Natural killer cell (primary cell): ENCODE data around the gene MED27. TPM values are rescaled to one million over a fixed set of nuclear protein-coding genes. Genes with fewer than 3 reads are reported as not detected.
"Not testable (repeated sequence)": the region's sequence is repeated elsewhere in the genome, so short reads cannot be mapped to it uniquely, and the experiment has no call there.

ENCODE experiments used
- ATAC-seq, 3 donors: fragments of 150-1000 bp in 2 of 3; fragments of 200-7000 bp in 1 of 3; cut with Tn5 transposase; 1 replicate in 1 of 3; 2 replicates in 2 of 3; pipeline ENCODE4 v1.10.0; 2021; ENCODE audit warnings: mild to moderate bottlenecking in 2 of 3, moderate library complexity in 2 of 3
- DNase-seq, 2 donors: peaks; one replicate each; pipeline versions ENCODE4 v3.0.0 to v3.0.0-alpha.2; 2013 to 2021; ENCODE audit warnings: mixed read lengths in 1 of 2
- H3K27ac ChIP-seq: one replicate; pipeline ENCODE4 v1.5.1; 2013; ENCODE audit warnings: mild to moderate bottlenecking, low read length
- H3K27me3 ChIP-seq: one replicate; pipeline ENCODE4 v1.6.1; 2013; ENCODE audit warnings: low read length; ENCODE audit not compliant: control insufficient read depth, insufficient read depth
- H3K36me3 ChIP-seq: one replicate; pipeline ENCODE4 v1.6.1; 2013; ENCODE audit warnings: low read length; ENCODE audit not compliant: control insufficient read depth, insufficient read depth
- H3K4me1 ChIP-seq: one replicate; pipeline ENCODE4 v1.6.1; 2013; ENCODE audit warnings: low read length; ENCODE audit not compliant: control insufficient read depth, insufficient read depth
- H3K4me3 ChIP-seq: one replicate; pipeline ENCODE4 v1.5.1; 2013; ENCODE audit warnings: low read length
- H3K9me3 ChIP-seq: one replicate; pipeline ENCODE4 v1.6.1; 2013; ENCODE audit warnings: low read length; ENCODE audit not compliant: control insufficient read depth, insufficient read depth
- H3K27ac Mint-ChIP-seq, 2 donors: one replicate each; pipeline ENCODE4 v1.8.0; 2022; ENCODE audit warnings: mild to moderate bottlenecking in 2 of 2, mixed read lengths in 2 of 2, moderate library complexity in 1 of 2
- H3K27me3 Mint-ChIP-seq, 2 donors: one replicate each; pipeline ENCODE4 v1.8.0; 2022; ENCODE audit warnings: low read depth in 2 of 2, mixed read lengths in 2 of 2
- H3K36me3 Mint-ChIP-seq: one replicate; pipeline ENCODE4 v1.8.0; 2022; ENCODE audit warnings: mixed read lengths
- H3K4me1 Mint-ChIP-seq, 2 donors: one replicate each; pipeline ENCODE4 v1.8.0; 2022; ENCODE audit warnings: mixed read lengths in 2 of 2
- H3K4me3 Mint-ChIP-seq: one replicate; pipeline ENCODE4 v1.8.0; 2022; ENCODE audit warnings: mild to moderate bottlenecking, moderate library complexity, mixed read lengths
- H3K9me3 Mint-ChIP-seq, 2 donors: one replicate each; pipeline ENCODE4 v1.8.0; 2022; ENCODE audit warnings: mixed read lengths in 2 of 2
- WGBS: methylation state at CpG from one replicate; pipeline ENCODE4 v1.1.7; 2013; ENCODE audit warnings: missing lambda C conversion rate; ENCODE audit not compliant: insufficient coverage; 5-methylcytosine and 5-hydroxymethylcytosine counted together
- intact Hi-C: fragments of 100-400 bp; cut with micrococcal nuclease; formaldehyde crosslinking; loops from one replicate; pipeline ENCODE4 v1.14.2; 2022
- total RNA-seq, 4 donors: library from RNA; stranded (reverse); fragments of 120-200 nt in 1 of 4; gene quantifications; one replicate each; pipeline versions ENCODE4 v1.2.3 to v1.2.4, GENCODE V29; 2013 to 2022
- TF ChIP-seq, protein P1 (sequence below): fragments of 200-600 bp; IDR thresholded peaks from one replicate; pipeline ENCODE4 v1.8.0; 2022; ENCODE audit warnings: antibody characterized with exemption

MED27 gene
- total RNA-seq, 3 donors from 2014 or later (not counting 1 experiment from before 2014, with no cell fraction given): 24.4 to 27.3 (median 26.9) TPM

- Histone ChIP-seq H3K9me3 (no peaks in the 10 kb centered on the region), H3K27ac (no peak overlapping the region), H3K4me1 (no peaks in the 10 kb centered on the region), H3K36me3 (no peaks in the 10 kb centered on the region), H3K27me3 (no peaks in the 10 kb centered on the region), H3K4me3 (no peak overlapping the region)
- no peaks in the 10 kb centered on the region for H3K9me3 Mint-ChIP-seq
- 97% methylated on average over 3 of the region's 4 CpGs for WGBS
- no peaks in the 10 kb centered on the region for H3K27me3 Mint-ChIP-seq
- no peak overlapping the region for H3K27ac Mint-ChIP-seq
- peaks cover 0 to 6% of the 10 kb centered on the region in 2 donors for H3K4me1 Mint-ChIP-seq
- TF ChIP-seq, protein P1, sequence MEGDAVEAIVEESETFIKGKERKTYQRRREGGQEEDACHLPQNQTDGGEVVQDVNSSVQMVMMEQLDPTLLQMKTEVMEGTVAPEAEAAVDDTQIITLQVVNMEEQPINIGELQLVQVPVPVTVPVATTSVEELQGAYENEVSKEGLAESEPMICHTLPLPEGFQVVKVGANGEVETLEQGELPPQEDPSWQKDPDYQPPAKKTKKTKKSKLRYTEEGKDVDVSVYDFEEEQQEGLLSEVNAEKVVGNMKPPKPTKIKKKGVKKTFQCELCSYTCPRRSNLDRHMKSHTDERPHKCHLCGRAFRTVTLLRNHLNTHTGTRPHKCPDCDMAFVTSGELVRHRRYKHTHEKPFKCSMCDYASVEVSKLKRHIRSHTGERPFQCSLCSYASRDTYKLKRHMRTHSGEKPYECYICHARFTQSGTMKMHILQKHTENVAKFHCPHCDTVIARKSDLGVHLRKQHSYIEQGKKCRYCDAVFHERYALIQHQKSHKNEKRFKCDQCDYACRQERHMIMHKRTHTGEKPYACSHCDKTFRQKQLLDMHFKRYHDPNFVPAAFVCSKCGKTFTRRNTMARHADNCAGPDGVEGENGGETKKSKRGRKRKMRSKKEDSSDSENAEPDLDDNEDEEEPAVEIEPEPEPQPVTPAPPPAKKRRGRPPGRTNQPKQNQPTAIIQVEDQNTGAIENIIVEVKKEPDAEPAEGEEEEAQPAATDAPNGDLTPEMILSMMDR: no peak
- H3K36me3 Mint-ChIP-seq: no peaks in the 10 kb centered on the region
- no peak overlapping the region for H3K4me3 Mint-ChIP-seq
- ATAC-seq: no peak
- no peak for DNase-seq
- intact Hi-C loops: no loop called here
Observed at GRCh38 chr9:132014218-132014805, 65.4 kb downstream of the MED27 start.

DNA sequence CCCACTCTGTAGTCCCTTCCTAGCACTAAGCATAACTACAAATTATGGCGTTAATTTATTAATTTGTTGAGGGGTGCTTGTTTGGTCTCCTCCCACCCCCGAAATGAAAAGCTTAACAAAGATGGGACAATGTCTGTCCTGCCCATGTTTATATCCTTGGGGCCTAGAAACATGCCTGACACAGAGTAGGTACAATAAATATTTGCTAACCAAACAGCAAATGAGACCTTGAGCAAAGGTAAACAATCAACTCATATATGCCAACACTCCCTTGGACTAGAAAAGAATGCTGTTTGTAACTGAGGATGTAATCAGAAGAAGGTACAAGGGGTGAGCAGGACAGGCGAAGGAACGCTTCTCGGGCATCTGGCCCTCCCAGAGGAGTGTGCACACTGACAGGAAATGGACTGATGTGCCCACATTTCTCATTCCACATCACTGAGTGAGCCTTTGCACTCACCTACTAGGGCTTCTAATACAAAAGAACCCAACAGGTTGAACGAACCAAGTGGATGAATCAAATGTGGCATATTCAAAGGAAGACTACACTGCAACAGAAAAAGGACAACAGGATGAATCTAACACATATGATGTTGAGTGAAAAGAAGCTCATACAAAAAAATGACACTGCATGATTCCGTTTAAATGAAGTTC lies 66.8 kb downstream of the MED27 start:
- Histone ChIP-seq H3K36me3 (no peaks in the 10 kb centered on the region), H3K27me3 (no peaks in the 10 kb centered on the region), H3K27ac (no peak overlapping the region), H3K9me3 (no peaks in the 10 kb centered on the region), H3K4me1 (no peaks in the 10 kb centered on the region), H3K4me3 (no peak overlapping the region)
- H3K36me3 Mint-ChIP-seq: no peaks in the 10 kb centered on the region
- H3K9me3 Mint-ChIP-seq: no peaks in the 10 kb centered on the region
- no peaks in the 10 kb centered on the region for H3K27me3 Mint-ChIP-seq
- H3K4me1 Mint-ChIP-seq: peaks cover 14 to 20% of the 10 kb centered on the region in 2 donors
- no peak overlapping the region for H3K4me3 Mint-ChIP-seq
- intact Hi-C loops: no loop called here
- 92% methylated on average over 6 of the region's 7 CpGs for WGBS
- TF ChIP-seq, protein P1: no peak
- ATAC-seq (no peak), DNase-seq (no peak)
- H3K27ac Mint-ChIP-seq: no peak overlapping the region

DNA sequence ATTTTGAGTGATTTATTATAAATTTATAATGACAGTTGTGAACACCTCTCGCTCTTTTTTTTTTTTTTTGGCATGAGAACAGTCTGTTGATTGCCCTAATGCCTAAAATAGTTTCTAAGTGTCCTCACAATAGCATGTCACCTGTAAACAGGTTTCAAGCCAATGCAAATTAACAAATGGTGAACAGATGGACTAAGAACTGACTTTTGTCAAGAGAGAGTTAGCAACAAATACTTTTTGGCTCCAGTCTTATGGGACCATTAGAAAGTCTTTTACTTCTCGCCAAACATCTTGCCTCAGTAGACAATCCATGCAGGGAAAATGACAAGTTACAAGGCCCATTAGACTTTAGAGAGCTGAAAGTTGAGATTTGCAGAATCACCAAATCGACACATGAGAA lies 67.8 kb downstream of the MED27 start:
- intact Hi-C loops: no loop called here
- peaks cover 23 to 24% of the 10 kb centered on the region in 2 donors for H3K4me1 Mint-ChIP-seq
- Histone ChIP-seq H3K4me1 (peaks cover 5% of the 10 kb centered on the region), H3K36me3 (no peaks in the 10 kb centered on the region), H3K4me3 (no peak overlapping the region), H3K27me3 (no peaks in the 10 kb centered on the region), H3K9me3 (no peaks in the 10 kb centered on the region), H3K27ac (no peak overlapping the region)
- H3K27me3 Mint-ChIP-seq: no peaks in the 10 kb centered on the region
- ATAC-seq: no peak
- no peak for DNase-seq
- TF ChIP-seq, protein P1: no peak
- 99% methylated on average over 3 of the region's 3 CpGs for WGBS
- no peak overlapping the region for H3K4me3 Mint-ChIP-seq
- H3K36me3 Mint-ChIP-seq: no peaks in the 10 kb centered on the region
- no peak overlapping the region for H3K27ac Mint-ChIP-seq
- no peaks in the 10 kb centered on the region for H3K9me3 Mint-ChIP-seq

- Histone ChIP-seq H3K27me3 (no peaks in the 10 kb centered on the region), H3K9me3 (no peaks in the 10 kb centered on the region), H3K27ac (no peak overlapping the region), H3K36me3 (no peaks in the 10 kb centered on the region), H3K4me1 (peaks cover 5% of the 10 kb centered on the region), H3K4me3 (no peak overlapping the region)
- DNase-seq (no peak), ATAC-seq (no peak)
- TF ChIP-seq, protein P1: no peak
- Mint-ChIP-seq H3K4me1 (peaks cover 29 to 30% of the 10 kb centered on the region in 2 donors), H3K36me3 (no peaks in the 10 kb centered on the region), H3K27ac (no peak overlapping the region), H3K9me3 (no peaks in the 10 kb centered on the region), H3K4me3 (no peak overlapping the region), H3K27me3 (no peaks in the 10 kb centered on the region)
- intact Hi-C loops: no loop called here
- 100% methylated on average over 2 of the region's 2 CpGs for WGBS
Observed at GRCh38 chr9:132011309-132011708, 68.4 kb downstream of the MED27 start.

DNA sequence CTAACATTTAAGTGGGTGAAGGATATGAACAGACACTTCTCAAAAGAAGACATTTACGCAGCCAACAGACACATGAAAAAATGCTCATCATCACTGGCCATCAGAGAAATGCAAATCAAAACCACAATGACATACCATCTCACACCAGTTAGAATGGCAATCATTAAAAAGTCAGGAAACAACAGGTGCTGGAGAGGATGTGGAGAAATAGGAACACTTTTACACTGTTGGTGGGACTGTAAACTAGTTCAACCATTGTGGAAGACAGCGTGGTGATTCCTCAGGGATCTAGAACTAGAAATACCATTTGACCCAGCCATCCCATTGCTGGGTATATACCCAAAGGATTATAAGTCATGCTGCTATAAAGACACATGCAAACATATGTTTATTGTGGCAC lies 69.5 kb downstream of the MED27 start:
- H3K4me3 Mint-ChIP-seq, DNase-seq, H3K4me1 ChIP-seq, H3K36me3 Mint-ChIP-seq, H3K27ac Mint-ChIP-seq, H3K27ac ChIP-seq, H3K36me3 ChIP-seq, H3K27me3 ChIP-seq, H3K9me3 ChIP-seq, H3K4me3 ChIP-seq, H3K9me3 Mint-ChIP-seq, H3K27me3 Mint-ChIP-seq, intact Hi-C loops, ATAC-seq: not testable (repeated sequence)
- no CpG with 5 or more reads among the region's 2 CpGs for WGBS
- H3K4me1 Mint-ChIP-seq: peaks cover 33 to 34% of the 10 kb centered on the region in 2 donors
